AG09319 (cell line): ENCODE data around the gene LURAP1L.

Source experiments
- DNase-seq: peaks from one replicate; pipeline ENCODE4 v3.0.0-alpha.2; 2010; ENCODE audit warnings: low read depth; ENCODE audit errors: extremely low read depth
- TF ChIP-seq, protein P1 (sequence below): IDR thresholded peaks from 2 replicates; pipeline ENCODE4 v1.5.1; 2011; ENCODE audit warnings: low read depth, mild to moderate bottlenecking, inconsistent platforms, low read length, moderate library complexity

Gene LURAP1L, protein sequence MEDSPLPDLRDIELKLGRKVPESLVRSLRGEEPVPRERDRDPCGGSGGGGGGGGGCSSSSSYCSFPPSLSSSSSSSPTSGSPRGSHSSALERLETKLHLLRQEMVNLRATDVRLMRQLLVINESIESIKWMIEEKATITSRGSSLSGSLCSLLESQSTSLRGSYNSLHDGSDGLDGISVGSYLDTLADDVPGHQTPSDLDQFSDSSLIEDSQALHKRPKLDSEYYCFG

DNA sequence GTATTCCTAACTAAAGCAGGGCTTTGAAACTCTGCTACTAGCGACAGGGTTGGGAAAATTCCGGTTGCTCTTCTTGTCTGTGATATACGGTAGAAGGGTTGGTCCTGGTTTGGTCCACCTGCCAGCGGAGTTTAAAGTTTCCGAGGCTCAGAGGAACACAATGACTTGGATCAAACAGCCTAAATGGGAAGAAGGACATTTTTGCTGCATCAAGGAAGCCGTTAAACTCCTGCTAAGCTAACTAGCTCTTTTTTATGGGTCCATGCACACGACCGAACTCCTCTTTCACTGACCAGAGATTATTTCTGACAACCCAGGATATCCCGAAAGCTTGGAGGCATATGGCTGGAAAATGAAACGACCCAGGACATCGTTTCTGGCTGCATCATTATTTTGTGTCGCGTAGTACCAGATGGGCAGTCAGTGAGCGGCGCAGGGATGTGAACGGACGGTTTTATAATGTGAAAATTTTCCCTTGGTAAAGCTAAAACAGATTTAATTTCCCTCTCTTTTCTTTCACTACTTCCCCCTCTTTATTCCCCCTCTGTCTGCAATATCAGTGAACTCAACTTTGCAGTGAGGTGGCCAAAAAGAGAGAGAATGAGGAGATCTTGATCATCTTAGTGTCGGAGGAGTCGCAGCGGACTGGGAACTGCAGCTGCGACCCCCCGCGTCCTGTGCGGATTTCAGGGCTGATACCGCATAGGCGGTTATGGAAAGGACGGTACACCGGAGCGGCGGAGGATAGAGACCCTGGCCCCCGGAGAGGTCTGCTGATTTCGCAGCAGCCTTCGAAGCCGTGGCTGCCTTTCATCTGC is at the start of gene LURAP1L:
TSS of gene LURAP1L (plus strand) at position 160 of the 818 bp plus-strand sequence. CDS start 696 bp downstream, outside the sequence.
- peak; percentile 69 for DNase-seq
- TF ChIP-seq, protein P1, sequence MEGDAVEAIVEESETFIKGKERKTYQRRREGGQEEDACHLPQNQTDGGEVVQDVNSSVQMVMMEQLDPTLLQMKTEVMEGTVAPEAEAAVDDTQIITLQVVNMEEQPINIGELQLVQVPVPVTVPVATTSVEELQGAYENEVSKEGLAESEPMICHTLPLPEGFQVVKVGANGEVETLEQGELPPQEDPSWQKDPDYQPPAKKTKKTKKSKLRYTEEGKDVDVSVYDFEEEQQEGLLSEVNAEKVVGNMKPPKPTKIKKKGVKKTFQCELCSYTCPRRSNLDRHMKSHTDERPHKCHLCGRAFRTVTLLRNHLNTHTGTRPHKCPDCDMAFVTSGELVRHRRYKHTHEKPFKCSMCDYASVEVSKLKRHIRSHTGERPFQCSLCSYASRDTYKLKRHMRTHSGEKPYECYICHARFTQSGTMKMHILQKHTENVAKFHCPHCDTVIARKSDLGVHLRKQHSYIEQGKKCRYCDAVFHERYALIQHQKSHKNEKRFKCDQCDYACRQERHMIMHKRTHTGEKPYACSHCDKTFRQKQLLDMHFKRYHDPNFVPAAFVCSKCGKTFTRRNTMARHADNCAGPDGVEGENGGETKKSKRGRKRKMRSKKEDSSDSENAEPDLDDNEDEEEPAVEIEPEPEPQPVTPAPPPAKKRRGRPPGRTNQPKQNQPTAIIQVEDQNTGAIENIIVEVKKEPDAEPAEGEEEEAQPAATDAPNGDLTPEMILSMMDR = no peak

DNA sequence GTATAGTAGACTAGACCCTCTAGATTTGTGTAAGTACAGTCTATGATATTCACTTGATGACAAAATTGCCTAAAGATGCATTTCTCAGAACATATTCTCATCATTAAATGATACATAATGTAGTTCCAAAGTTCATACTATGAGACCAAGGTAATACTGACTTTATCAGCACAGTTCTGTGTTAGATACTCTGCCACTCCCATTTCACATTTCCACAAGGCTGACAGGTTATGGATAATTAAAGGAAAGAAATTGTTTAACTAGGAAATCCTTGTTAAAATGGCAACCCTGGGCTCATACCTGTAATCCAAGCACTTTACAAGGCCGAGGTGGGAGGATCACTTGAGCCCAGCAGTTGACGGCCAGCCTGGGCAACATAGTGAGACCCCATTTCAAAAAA is 48.0 kb upstream of the LURAP1L start:
- no peak for DNase-seq
- TF ChIP-seq, protein P1 = no peak

DNA sequence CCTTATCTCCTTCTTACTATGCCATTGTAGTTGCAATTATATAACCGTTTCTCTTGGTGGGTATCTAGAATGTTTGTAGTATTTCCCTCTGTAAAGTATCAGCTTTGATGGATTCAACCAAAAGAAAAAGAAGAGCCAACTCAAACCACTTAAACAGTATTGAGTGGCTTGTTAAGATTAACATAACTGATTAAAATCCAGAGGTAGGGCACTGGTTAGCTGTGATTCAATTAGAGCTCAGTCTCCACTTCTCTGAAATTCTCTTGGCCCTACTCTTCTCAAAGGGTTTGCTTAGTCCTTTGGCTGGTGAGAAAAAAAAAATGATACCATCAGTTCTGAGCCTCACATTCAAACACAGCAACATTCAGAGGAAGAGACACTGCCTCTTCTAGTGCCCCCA is 44.6 kb upstream of the LURAP1L start:
- DNase-seq = no peak
- TF ChIP-seq, protein P1 = no peak

DNA sequence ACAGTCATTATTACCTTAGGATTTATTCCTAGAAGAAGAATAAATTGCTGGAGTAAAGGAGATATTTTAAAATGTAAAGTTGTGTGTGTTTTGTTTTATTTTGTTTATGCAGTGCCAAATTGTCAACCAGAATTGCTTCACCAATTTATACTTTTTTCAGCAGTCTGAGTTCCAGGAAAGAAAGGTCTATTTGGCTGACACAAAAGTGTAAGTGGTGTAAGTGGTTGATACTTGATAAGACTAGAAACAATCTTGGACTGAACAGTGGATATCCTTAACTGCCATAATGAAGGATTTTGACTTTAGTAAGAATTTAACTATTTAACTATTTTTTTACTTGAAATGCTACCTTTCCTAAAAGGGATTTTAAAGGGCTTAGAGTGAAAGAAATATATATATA is 43.9 kb upstream of the LURAP1L start:
- no peak for DNase-seq
- TF ChIP-seq, protein P1 = no peak

DNA sequence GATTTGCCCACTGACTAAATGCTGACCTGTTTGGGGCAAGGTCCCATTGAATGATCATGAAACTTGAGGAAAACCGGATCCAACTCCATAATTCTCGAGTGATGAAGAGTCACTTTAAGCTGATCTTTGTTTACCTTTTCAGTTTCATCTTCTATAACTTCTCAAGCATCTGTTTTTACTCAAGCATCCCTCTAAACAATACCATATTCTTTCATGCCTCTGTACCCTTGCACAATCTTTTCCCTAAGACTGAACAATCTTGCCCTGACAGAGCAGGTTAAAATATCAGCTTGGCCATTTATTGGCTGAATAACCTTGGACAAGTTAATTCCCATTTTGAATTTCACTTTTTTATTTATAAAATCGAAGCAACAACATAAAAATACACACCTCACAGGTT is 41.8 kb upstream of the LURAP1L start:
- DNase-seq = no peak
- TF ChIP-seq, protein P1 = no peak

DNA sequence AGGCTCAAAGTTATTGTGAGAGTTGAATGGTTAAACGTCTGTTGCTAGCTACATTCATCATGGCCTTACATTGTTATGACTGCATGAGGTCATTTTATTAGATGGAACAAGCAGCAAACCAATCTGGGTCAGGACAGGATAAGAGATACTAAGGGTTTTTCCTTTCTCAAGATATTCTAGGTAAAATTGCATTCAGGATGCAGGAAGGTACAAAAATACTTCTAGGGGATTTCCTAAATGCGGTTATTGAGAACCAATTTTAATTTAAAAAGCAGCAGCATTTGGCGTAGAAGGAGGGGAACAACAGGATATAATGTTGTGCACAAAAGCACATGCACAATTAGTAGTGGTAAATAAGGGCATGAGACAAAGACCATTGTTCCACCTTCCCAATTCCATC is 39.2 kb upstream of the LURAP1L start:
- no peak for DNase-seq

DNA sequence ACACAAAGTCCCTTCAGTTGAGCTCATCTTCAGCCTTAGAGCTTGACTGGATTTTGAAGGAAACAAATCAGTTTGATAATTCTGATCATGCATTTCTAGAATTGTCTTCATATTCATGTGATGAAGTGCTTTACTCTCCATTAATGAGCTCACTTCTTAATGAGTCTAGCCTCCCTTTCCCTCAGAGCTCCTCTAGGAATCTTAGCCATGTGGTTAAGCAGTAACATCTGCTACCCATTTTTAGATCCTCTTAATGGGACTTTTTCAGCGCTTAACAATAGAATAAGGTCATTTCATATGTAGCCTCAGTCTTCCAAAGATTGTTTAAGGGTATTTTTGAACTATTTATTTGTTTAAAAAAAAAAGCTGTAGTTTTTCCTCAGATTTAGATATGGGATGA is 36.9 kb upstream of the LURAP1L start:
- DNase-seq = no peak
- TF ChIP-seq, protein P1 = no peak

More for the DNA sequence above, 39.2 kb upstream of the LURAP1L start:
- TF ChIP-seq, protein P1 = no peak
